PFSK-1 (cell line): ENCODE measurements around the gene CARD8.
A peak's percentile ranks its signal among the peaks of the same experiment; 100 is the strongest.

Source experiments
- FOXP2 ChIP-seq: optimal IDR thresholded peaks from 2 replicates; pipeline ENCODE3; 2011; ENCODE audit warnings: borderline replicate concordance, control low read depth, inconsistent platforms; ENCODE audit not compliant: insufficient read depth; ENCODE audit errors: extremely low read length, extremely low read depth
- POLR2AphosphoS5 ChIP-seq: IDR thresholded peaks from 2 replicates; pipeline ENCODE4 v1.6.1; 2012; ENCODE audit warnings: low read depth, mild to moderate bottlenecking, control low read depth, low read length, moderate library complexity
- SIN3A ChIP-seq: IDR thresholded peaks from 2 replicates; pipeline ENCODE4 v1.6.1; 2012; ENCODE audit warnings: mild to moderate bottlenecking, low read length, moderate library complexity, borderline replicate concordance; ENCODE audit not compliant: insufficient read depth
- TAF1 ChIP-seq: IDR thresholded peaks from 2 replicates; pipeline ENCODE4 v1.6.1; 2012; ENCODE audit warnings: low read length, control low read depth, borderline replicate concordance; ENCODE audit not compliant: insufficient read depth
- TF ChIP-seq, protein P1 (sequence below), 2 experiments: IDR thresholded peaks; 2 replicates each; pipeline versions ENCODE4 v1.6.1 to v1.8.0; 2011 to 2012; ENCODE audit warnings: low read depth in 2 of 2, low read length in 2 of 2, control low read depth in 1 of 2, inconsistent platforms in 1 of 2, mild to moderate bottlenecking in 1 of 2, moderate library complexity in 1 of 2; ENCODE audit not compliant: insufficient read depth in 1 of 2

Gene CARD8

DNA sequence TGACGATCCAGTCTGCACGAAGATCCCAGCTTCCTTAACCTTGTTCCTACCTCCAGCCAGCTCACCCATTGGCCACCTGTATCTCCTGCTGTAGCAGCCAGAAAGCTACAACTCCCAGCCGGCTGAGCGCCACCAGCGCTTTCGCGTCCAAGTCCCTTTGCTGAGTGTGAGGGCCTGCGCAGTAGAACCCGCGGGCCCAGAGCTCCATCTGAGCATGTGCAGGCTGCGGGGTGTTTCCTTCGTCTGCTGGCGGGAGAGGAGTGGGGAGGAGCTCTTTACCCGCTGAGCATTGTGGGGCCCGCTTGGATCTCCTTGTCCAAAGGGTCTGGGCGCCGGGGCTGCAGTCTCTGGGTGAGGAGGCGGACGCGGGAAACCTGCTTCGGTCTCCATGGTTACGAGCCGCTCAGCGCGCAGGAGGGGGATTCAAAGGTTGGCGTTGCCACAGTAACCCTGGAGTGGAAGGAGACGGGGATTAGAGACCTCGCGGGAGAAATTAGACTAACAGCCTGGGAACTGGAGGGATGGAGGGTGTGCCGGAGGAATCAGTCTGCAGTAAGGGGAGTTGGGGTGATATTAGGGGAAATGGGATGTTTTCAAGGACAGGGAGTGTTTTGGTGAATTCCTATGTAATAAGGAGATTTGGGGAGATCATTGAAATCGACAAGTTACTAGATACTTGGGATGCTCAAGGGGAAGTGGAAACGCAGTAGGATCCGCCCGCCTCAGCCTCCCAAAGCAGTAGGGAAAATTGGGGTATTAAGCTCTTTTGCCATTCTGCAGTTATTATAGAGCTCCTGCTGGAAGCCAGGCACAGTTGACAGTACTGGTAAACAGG lies 51.7 kb downstream of the CARD8 start:
- TF ChIP-seq, protein P1, sequence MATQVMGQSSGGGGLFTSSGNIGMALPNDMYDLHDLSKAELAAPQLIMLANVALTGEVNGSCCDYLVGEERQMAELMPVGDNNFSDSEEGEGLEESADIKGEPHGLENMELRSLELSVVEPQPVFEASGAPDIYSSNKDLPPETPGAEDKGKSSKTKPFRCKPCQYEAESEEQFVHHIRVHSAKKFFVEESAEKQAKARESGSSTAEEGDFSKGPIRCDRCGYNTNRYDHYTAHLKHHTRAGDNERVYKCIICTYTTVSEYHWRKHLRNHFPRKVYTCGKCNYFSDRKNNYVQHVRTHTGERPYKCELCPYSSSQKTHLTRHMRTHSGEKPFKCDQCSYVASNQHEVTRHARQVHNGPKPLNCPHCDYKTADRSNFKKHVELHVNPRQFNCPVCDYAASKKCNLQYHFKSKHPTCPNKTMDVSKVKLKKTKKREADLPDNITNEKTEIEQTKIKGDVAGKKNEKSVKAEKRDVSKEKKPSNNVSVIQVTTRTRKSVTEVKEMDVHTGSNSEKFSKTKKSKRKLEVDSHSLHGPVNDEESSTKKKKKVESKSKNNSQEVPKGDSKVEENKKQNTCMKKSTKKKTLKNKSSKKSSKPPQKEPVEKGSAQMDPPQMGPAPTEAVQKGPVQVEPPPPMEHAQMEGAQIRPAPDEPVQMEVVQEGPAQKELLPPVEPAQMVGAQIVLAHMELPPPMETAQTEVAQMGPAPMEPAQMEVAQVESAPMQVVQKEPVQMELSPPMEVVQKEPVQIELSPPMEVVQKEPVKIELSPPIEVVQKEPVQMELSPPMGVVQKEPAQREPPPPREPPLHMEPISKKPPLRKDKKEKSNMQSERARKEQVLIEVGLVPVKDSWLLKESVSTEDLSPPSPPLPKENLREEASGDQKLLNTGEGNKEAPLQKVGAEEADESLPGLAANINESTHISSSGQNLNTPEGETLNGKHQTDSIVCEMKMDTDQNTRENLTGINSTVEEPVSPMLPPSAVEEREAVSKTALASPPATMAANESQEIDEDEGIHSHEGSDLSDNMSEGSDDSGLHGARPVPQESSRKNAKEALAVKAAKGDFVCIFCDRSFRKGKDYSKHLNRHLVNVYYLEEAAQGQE (IDR thresholded peaks at IDR 0.05; ENCODE audit: insufficient read depth in 1 of 2, low read depth in 2 of 2, low read length in 2 of 2): 0 out of 4 replicates have a peak, but pooled peaks have one; percentile 3 to 23
- TF ChIP-seq TAF1: peak; percentile 74; the same call in 1 of the 2 replicates
- TF ChIP-seq POLR2AphosphoS5: peak; percentile 82
- TF ChIP-seq FOXP2: peak; percentile 43
- peak; percentile 40; the same call in 1 of the 2 replicates for TF ChIP-seq SIN3A

DNA sequence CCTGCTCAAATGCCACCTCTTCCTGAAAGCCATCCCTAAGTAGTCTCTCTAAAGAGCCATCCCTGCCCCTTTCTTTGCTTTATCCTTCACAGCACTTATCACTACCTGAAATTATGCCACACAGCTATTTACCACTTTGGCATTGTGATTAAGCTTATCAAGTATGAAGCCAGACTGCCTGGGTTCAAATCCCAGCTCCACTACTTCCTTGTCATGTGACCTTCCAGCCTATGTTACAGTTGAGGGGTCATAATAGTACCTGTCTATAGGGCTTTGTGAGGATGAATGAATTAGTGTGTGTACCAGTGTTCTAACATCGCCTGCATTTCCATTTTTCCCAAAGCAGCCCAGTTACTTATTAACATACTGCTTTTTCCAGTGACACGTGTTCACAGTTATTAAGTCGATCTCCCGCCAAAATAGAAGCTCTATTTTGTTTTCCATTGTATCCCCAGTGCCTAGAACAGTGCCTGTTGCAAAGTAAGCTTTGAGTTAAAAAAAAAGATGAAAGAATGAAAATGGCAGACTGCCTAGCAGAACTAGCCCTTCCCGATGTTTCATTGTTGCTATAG lies 52.4 kb downstream of the CARD8 start:
- TF ChIP-seq POLR2AphosphoS5 (no peak), TAF1 (no peak), SIN3A (no peak), FOXP2 (no peak)
- TF ChIP-seq, protein P1 (IDR thresholded peaks at IDR 0.05; ENCODE audit: insufficient read depth in 1 of 2, low read depth in 2 of 2, low read length in 2 of 2): no peak

DNA sequence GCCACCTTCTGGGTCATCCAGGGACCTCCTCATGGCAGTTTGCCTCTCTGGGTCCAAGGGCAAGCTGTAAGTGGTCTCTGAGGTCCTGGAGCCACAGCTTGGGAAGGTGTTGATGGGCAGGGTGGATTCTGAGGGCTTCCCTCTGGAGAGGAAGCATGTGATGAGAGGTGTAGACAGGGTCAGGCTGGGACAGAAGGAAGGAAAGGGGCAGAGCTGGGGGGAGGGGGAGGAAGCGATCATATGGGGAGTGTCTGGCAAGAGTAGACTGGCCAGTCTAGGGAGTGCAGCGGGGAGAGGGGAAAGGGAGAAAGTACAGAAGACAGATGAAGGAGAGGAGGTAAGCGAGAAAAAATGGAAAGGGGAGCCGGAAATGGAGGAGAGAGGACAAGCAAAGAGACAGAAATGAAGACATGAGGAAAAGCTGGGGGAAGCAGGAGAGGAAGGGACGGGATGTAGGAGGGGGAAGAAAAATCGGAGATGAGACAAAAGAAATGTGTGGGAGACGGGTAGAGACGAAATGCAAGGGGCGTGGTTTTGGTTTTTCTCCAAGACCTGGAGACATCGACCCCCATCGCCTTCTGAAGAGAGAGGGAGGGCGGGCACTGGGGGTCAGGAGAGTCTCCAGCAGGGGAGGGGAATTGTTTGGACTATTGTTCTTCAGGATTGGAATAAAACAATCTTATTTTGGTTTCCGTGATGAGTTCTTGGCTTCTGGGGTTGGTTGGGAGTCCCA lies 58.6 kb downstream of the CARD8 start:
- TF ChIP-seq, protein P1 (IDR thresholded peaks at IDR 0.05; ENCODE audit: insufficient read depth in 1 of 2, low read depth in 2 of 2, low read length in 2 of 2): no peak
- TF ChIP-seq TAF1 (peak; percentile 37; the same call in 1 of the 2 replicates), FOXP2 (no peak), POLR2AphosphoS5 (no peak)

DNA sequence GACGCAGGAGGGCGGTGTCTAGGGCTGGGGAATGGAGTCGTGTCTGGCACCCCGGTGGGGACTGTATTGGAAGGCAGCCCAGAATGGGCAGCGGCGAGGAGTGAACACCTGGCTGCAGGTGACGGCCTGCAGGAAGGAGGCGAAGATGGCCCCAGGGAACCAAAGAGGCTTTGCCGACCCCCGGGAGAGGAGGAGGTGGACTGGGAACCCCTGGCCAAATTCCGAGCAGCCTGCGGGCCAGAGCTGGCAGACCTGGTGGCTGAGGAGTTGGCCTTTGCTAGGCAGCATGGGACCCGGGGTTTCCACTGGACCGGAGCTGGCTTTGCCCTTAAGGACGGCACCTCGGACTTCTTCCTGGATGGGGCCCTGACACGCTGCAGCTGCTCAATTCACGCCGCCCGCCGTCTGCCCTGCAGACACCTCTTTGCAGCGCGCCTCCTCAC lies 59.4 kb downstream of the CARD8 start:
- no peak for TF ChIP-seq POLR2AphosphoS5
- TF ChIP-seq SIN3A: no peak
- TF ChIP-seq FOXP2: no peak
- TF ChIP-seq TAF1: no peak
- TF ChIP-seq, protein P1 (IDR thresholded peaks at IDR 0.05; ENCODE audit: insufficient read depth in 1 of 2, low read depth in 2 of 2, low read length in 2 of 2): no peak
